PFSK-1 (cell line): ENCODE data around the gene RAB26.

Experiments used
- FOXP2 ChIP-seq: optimal IDR thresholded peaks from 2 replicates; pipeline ENCODE3; 2011; ENCODE audit warnings: borderline replicate concordance, control low read depth, inconsistent platforms; ENCODE audit not compliant: insufficient read depth; ENCODE audit errors: extremely low read length, extremely low read depth
- POLR2AphosphoS5 ChIP-seq: IDR thresholded peaks from 2 replicates; pipeline ENCODE4 v1.6.1; 2012; ENCODE audit warnings: low read depth, mild to moderate bottlenecking, control low read depth, low read length, moderate library complexity
- SIN3A ChIP-seq: IDR thresholded peaks from 2 replicates; pipeline ENCODE4 v1.6.1; 2012; ENCODE audit warnings: mild to moderate bottlenecking, low read length, moderate library complexity, borderline replicate concordance; ENCODE audit not compliant: insufficient read depth
- TAF1 ChIP-seq: IDR thresholded peaks from 2 replicates; pipeline ENCODE4 v1.6.1; 2012; ENCODE audit warnings: low read length, control low read depth, borderline replicate concordance; ENCODE audit not compliant: insufficient read depth
- TF ChIP-seq, protein P1 (sequence below), 2 experiments: IDR thresholded peaks; 2 replicates each; pipeline versions ENCODE4 v1.6.1 to v1.8.0; 2011 to 2012; ENCODE audit warnings: low read depth in 2 of 2, low read length in 2 of 2, control low read depth in 1 of 2, inconsistent platforms in 1 of 2, mild to moderate bottlenecking in 1 of 2, moderate library complexity in 1 of 2; ENCODE audit not compliant: insufficient read depth in 1 of 2

The RAB26 gene

DNA sequence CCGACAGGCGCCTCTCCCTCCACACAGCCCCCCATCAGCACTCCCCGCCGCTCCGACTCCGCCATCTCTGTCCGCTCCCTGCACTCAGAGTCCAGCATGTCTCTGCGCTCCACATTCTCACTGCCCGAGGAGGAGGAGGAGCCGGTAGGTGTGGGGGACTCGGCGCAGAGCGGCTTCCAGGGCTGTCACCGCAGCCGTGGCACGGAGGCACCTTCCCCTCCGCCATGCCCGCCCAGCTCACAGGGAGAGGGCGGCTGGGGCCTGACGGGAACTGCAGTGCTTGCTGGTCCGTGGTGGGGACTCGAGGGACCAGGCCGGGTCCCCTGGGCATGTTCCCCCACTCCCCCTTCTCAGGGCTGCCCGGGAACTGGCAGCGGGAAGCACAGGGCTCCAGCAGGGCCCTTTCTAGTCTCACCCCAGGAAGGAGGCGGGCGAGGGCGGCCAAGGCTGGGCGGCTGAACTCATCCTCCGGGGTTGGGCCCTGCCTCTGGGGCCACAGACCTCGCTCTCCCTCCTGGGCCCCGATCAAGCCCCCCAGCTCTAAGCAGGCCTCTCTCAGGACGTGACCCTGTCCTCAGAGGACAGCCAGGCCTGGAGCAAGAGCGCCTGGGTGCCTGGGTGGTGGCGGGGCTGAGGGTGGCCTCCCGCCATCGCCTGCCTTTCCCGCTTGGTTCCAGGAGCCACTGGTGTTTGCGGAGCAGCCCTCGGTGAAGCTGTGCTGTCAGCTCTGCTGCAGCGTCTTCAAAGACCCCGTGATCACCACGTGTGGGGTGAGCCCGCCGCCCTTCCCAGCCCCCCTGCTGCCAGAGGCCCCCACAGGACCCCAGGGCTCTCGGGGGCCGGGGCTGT lies 22.4 kb downstream of the RAB26 start:
- no peak for TF ChIP-seq SIN3A
- no peak for TF ChIP-seq FOXP2
- no peak for TF ChIP-seq TAF1
- TF ChIP-seq, protein P1, sequence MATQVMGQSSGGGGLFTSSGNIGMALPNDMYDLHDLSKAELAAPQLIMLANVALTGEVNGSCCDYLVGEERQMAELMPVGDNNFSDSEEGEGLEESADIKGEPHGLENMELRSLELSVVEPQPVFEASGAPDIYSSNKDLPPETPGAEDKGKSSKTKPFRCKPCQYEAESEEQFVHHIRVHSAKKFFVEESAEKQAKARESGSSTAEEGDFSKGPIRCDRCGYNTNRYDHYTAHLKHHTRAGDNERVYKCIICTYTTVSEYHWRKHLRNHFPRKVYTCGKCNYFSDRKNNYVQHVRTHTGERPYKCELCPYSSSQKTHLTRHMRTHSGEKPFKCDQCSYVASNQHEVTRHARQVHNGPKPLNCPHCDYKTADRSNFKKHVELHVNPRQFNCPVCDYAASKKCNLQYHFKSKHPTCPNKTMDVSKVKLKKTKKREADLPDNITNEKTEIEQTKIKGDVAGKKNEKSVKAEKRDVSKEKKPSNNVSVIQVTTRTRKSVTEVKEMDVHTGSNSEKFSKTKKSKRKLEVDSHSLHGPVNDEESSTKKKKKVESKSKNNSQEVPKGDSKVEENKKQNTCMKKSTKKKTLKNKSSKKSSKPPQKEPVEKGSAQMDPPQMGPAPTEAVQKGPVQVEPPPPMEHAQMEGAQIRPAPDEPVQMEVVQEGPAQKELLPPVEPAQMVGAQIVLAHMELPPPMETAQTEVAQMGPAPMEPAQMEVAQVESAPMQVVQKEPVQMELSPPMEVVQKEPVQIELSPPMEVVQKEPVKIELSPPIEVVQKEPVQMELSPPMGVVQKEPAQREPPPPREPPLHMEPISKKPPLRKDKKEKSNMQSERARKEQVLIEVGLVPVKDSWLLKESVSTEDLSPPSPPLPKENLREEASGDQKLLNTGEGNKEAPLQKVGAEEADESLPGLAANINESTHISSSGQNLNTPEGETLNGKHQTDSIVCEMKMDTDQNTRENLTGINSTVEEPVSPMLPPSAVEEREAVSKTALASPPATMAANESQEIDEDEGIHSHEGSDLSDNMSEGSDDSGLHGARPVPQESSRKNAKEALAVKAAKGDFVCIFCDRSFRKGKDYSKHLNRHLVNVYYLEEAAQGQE (IDR thresholded peaks at IDR 0.05; ENCODE audit: insufficient read depth in 1 of 2, low read depth in 2 of 2, low read length in 2 of 2) = no peak
- TF ChIP-seq POLR2AphosphoS5 = no peak

DNA sequence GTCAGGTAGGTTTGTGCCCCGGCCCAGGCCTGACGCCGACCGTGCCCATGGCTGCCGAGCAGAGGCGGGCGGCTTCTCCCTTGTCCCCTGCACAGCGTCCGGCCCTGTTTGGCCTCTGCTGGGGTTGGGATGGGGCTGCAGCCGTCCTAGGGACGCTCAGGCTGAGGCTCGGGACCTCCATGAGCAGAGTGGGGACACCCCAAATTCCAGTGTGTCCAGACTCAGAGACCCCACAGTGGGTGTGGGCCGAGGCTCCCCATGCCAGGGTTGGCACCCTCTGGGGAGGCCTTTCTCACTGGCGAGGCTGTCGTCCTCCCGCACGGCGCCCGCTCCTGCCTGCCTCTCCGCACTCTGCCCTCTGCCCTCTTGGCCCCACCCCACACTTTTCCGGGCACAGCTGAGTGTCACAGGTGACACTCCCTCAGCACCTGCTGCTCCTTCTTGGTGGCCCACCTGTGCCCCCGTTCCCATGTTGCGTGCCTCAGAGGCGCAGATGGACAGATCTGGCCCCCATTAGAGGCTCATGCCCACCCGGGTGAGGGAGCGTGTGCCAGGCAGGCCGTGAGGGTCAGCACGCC lies 23.3 kb downstream of the RAB26 start:
- TF ChIP-seq POLR2AphosphoS5 = no peak
- TF ChIP-seq SIN3A = no peak
- no peak for TF ChIP-seq FOXP2

DNA sequence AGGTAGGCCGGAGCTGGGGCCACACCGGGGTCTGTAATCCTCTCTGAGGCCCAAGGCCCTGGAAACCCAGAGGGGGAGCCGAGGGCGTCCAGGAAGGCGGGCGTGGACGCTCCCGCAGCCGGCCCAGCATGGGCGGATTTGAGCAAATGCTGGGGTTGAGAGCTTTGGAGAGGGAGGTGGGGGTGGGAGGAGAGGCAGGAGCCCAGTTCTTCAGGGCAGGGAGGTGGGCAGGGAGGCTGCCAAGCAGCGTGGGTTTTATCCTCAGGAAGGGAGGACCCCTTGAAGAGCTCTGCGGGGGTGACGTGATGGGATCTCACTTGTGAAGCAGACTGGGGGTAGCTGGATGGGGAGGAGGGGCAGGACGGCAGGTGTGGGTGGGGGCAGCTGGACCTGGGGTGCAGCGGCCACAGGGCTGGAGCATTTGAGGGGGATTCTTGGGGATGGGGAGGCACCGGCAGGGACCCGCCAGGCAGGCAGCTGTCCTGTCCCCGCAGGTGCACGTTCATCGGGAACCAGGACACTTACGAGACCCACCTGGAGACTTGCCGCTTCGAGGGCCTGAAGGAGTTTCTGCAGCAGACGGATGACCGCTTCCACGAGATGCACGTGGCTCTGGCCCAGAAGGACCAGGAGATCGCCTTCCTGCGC lies 24.4 kb downstream of the RAB26 start:
- TF ChIP-seq POLR2AphosphoS5 = no peak

DNA sequence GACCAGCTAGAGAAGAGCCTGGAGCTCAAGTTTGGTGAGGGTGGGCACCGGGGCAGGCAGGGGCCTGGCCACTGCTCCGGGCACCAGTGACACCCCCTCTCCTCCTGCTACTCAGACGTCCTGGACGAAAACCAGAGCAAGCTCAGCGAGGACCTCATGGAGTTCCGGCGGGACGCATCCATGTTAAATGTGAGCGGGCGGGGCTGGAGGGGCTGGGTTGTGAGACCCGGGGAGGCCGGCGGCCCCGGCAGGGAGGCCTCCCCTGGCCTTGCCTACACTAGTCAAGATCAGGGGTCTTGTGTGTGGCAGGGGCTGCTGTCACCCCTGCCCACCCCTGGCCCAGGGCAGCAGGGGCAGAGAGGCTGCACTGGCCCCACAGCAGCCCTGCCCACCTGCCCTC lies 24.9 kb downstream of the RAB26 start:
- TF ChIP-seq FOXP2 = no peak
- TF ChIP-seq, protein P1 (IDR thresholded peaks at IDR 0.05; ENCODE audit: insufficient read depth in 1 of 2, low read depth in 2 of 2, low read length in 2 of 2) = no peak
- TF ChIP-seq TAF1 = no peak
- no peak for TF ChIP-seq SIN3A
- TF ChIP-seq POLR2AphosphoS5 = no peak

DNA sequence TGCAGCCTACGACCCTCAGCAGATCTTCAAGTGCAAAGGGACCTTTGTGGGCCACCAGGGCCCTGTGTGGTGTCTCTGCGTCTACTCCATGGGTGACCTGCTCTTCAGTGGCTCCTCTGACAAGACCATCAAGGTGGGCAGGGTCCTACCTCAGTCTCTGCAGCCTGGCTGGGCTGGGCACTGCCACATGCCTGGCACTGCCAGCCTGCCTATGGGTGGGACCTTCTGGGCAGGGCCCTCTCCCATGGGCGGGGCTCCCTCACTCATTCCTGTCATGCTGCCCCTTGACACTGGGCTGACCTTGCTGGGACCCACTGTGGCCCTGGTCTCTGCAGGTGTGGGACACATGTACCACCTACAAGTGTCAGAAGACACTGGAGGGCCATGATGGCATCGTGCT lies 25.5 kb downstream of the RAB26 start:
- no peak for TF ChIP-seq FOXP2
- no peak for TF ChIP-seq TAF1
- no peak for TF ChIP-seq POLR2AphosphoS5
- no peak for TF ChIP-seq SIN3A
- TF ChIP-seq, protein P1 (IDR thresholded peaks at IDR 0.05; ENCODE audit: insufficient read depth in 1 of 2, low read depth in 2 of 2, low read length in 2 of 2) = no peak
